Fibroblast of mammary gland (primary cell): ENCODE results near the gene TOX4.
A peak's percentile ranks its signal among the peaks of the same experiment; 100 is the strongest.
"Not testable (repeated sequence)": the region's sequence is repeated elsewhere in the genome, so short reads cannot be mapped to it uniquely, and the experiment has no call there.

Experiments
- DNase-seq: peaks from one replicate; pipeline ENCODE4 v3.0.0-alpha.2; 2010; ENCODE audit warnings: low read depth
- H3K4me3 ChIP-seq: 2 replicates; pipeline ENCODE4 v1.5.1; 2011; ENCODE audit warnings: low read depth, mild to moderate bottlenecking, low read length, moderate library complexity; ENCODE audit not compliant: control insufficient read depth
- TF ChIP-seq, protein P1 (sequence below): conservative IDR thresholded peaks from 2 replicates; pipeline ENCODE4 v1.5.1; 2011; ENCODE audit warnings: low read depth, low read length, inconsistent platforms; ENCODE audit not compliant: control insufficient read depth, insufficient read depth

Gene TOX4

DNA sequence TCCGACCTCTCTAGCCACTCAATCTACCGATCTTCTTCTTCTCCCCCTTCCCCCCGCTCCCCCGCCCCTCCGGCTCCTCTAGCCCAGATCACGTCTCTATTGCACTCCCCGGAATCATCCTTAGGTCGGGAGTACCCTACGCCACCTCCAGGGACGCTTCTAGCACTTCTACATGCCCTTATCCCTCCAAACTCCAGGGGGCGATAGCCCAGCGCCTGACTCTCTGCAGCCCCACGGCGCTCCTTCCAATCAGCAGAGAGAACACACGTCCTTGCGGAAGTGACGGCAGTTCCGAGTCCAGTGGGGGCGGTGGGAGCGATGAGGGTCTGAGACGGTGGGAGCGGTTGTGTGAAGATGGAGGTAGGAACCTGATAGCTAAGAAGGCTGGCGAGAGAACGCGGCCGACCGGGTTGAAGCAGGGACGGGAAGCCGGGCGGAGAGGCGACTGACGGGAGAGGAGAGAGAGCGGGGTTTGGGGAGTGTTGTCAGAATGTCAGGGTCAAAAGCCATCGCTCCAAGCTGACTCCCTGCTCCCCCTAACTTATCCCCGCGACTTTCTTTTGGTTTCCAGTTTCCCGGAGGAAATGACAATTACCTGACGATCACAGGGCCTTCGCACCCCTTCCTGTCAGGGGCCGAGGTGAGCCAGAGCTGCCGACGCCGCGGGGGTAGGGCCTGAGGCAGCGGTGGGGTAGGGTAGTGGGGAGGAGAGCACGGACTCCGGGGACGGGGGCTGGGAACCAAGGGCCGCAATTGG is at the start of gene TOX4, which contains the start of gene RAB2B:
TOX4 (plus strand) TSS at position 271 of the 757 bp plus-strand sequence; CDS start at position 355, 84 bp downstream.
RAB2B (minus strand) TSS at position 35 of the 757 bp plus-strand sequence. CDS start 87 bp downstream, outside the sequence.
- peak; percentile 98 for DNase-seq

DNA sequence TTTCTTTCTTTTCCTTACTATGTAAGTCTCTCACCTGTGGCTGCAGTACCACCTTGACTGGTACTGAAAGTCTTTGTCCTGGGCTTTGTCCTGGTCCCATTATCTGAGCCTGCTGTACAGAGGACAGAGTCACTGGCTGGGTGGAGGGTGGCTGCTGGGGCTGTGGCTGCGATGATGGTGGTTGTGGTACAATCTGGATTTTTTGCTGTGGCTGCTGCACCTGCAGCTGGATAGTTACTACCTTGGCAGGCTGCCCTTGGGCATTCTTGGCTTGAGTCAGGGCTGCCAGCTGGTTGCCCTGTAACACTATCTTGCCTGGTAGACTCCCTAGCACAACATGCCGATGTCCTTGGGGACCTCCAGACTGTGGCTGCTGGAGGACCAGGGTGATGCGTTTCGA is 48.1 kb upstream of the TOX4 start:
- TF ChIP-seq, protein P1, sequence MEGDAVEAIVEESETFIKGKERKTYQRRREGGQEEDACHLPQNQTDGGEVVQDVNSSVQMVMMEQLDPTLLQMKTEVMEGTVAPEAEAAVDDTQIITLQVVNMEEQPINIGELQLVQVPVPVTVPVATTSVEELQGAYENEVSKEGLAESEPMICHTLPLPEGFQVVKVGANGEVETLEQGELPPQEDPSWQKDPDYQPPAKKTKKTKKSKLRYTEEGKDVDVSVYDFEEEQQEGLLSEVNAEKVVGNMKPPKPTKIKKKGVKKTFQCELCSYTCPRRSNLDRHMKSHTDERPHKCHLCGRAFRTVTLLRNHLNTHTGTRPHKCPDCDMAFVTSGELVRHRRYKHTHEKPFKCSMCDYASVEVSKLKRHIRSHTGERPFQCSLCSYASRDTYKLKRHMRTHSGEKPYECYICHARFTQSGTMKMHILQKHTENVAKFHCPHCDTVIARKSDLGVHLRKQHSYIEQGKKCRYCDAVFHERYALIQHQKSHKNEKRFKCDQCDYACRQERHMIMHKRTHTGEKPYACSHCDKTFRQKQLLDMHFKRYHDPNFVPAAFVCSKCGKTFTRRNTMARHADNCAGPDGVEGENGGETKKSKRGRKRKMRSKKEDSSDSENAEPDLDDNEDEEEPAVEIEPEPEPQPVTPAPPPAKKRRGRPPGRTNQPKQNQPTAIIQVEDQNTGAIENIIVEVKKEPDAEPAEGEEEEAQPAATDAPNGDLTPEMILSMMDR = no peak
- H3K4me3 ChIP-seq = no peak overlapping the region
- no peak for DNase-seq

More for the DNA sequence above, at the start of gene TOX4, which contains the start of gene RAB2B:
- H3K4me3 ChIP-seq = peak within 1 kb of the TSS; percentile 98
- TF ChIP-seq, protein P1 = peak; percentile 99

DNA sequence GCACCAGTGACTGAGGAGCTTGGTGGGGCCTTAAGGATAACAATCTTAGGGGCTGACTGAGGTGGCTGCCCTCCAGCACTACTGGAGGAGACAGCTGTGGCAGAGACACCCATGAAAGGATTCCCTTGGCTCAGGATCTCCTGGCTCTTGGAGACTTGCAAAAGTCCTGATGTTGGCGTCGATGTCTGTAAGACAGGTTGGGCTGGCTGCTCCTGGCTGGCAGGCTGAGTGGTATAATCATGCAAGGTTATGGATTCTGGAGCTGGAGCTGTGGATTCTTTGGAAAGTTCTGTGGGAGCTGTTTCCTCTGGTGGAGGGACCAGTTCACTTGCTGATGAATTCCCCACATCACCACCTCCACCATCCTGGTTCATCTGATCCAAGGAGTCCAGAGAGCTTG is 45.9 kb upstream of the TOX4 start:
- no peak for DNase-seq
- TF ChIP-seq, protein P1 = no peak
- no peak overlapping the region for H3K4me3 ChIP-seq

DNA sequence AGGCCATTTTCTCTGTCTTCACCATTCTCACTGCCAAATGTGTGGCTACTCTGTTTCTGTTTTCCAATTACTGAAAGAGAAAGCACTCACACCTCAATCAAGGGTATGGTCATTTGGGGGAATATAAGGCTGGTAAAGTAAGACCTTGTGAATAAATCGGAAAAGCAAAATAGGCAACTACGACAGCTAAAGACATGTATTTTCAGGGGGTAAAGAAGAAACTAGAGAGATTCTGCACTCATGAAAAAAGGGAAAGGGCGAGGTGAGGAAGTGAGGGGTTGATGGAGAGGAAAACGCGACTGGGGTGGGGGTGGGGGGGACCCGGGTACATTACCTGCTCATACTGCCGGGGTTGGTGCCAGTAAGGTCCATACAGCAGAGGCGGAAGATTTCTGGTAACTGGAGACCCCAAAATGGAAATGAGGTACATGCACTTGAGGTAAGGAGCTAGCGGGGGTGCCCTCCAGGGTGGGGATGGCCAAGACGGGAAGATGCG is 40.4 kb upstream of the TOX4 start:
- H3K4me3 ChIP-seq = peak overlapping the region; percentile 91
- TF ChIP-seq, protein P1 = no peak
- DNase-seq = no peak

DNA sequence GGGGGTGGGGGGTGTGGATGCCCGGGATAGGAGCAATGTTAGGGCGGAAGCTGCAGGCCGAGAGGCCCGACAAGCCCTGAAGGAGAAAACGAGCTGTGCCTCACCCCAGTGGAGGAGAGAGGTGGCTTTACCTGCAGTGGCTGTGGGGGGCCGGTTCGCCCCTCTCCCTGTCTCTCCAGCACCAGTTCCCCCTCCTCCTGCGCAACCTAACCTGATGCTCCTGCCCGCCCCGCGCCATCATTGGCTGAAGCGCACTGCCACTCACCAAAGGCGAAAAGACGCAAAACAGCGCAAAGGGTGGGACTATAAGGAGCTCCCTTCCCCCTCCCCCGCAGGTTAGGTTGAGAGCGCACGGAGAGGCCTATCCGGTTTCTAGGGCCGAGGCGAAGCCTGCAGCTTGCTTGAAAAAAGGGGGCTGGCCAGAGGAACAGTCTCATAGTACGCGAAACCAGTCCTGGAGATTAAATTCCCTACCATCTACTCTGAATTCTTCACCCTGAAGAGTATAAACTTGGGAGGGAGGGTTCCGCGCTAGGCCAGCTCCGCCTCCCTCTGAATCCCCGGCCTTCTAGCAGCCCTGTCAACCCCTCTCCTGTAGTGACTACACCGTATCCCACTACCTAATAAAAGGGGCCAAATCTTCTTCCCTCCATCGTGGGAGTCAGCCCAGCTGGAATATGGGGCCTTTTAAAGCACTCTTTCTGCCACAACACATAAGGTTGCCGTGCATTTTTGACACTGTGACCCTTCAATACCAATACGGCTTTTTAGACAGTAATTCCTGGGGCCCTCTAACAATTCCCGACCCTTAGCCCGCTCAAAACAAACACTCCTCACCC is 39.7 kb upstream of the TOX4 start:
- TF ChIP-seq, protein P1 = no peak
- DNase-seq = peak; percentile 99
- peak overlapping the region; percentile 91 for H3K4me3 ChIP-seq

DNA sequence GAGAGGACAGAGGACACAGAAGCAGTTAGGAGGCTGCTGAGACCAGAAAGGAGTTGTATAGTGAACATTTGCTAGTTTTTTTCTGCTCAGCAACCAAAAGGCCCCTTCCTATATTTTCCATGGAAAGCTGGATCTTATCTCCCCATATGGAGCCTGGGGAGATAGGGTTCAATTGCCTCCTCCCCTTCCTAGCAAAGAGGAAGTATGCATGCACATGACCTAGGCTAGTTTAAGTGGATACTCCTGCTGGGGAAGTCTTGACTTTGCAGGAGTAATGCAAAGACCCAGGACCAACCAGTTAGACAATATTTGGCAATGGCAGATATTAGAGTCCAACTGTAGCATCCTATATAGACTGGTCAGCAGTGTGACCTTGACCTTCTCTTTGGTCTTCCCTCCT is 36.1 kb upstream of the TOX4 start:
- no peak overlapping the region for H3K4me3 ChIP-seq
- no peak for DNase-seq
- TF ChIP-seq, protein P1 = no peak

DNA sequence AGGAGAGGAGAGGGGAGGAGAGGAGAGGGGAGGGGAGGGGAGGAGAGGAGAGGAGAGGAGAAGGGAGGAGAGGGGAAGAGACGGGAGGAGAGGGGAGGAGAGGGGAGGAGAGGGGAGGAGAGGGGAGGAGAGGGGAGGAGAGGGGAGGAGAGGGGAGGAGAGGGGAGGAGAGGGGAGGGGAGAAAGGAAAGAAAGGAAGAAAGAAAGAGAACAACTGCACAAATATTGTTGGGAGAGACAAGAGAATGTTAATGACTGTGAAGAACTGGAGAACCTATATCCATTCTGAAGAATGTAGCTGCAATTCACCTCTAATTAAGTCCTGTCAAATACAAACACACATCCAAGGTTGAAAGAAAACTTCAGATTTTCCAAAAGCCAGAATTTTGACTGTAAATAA is 34.3 kb upstream of the TOX4 start:
- not testable (repeated sequence) for DNase-seq, H3K4me3 ChIP-seq
